Erythroblast (primary cell): ENCODE results near the gene GFRA1.

Experiments used
- GATA1 ChIP-seq: IDR thresholded peaks from 2 replicates; pipeline ENCODE4 v1.6.1; 2011; ENCODE audit warnings: low read depth, mild to moderate bottlenecking, control low read depth, low read length, moderate library complexity
- POLR2A ChIP-seq: IDR thresholded peaks from 2 replicates; pipeline ENCODE4 v1.6.1; 2011; ENCODE audit warnings: mild to moderate bottlenecking, low read length

GRCh38 chr10:116133634-116134033 lies 139.4 kb downstream of the GFRA1 start:
- TF ChIP-seq POLR2A (no peak), GATA1 (no peak)
